Endodermal cell (in vitro differentiated cells): ENCODE measurements around the gene HPN. TPM values are rescaled to one million over a fixed set of nuclear protein-coding genes. Genes with fewer than 3 reads are reported as not detected.
"Not testable (repeated sequence)": the region's sequence is repeated elsewhere in the genome, so short reads cannot be mapped to it uniquely, and the experiment has no call there.

Experiments
- DNase-seq: peaks from one replicate; pipeline ENCODE4 v3.0.0-alpha.2; 2017
- H3K27ac ChIP-seq: 2 replicates; pipeline ENCODE4 v1.5.1; 2013; ENCODE audit warnings: mild to moderate bottlenecking, low read depth, low read length, moderate library complexity
- H3K27me3 ChIP-seq: 2 replicates; pipeline ENCODE4 v1.6.1; 2013; ENCODE audit warnings: mild to moderate bottlenecking, low read length, moderate library complexity; ENCODE audit not compliant: insufficient read depth, control insufficient read depth, poor library complexity, severe bottlenecking
- H3K36me3 ChIP-seq: 2 replicates; pipeline ENCODE4 v1.7.0; 2013; ENCODE audit warnings: mild to moderate bottlenecking, low read length, moderate library complexity; ENCODE audit not compliant: control insufficient read depth, insufficient read depth
- H3K4me1 ChIP-seq: one replicate; pipeline ENCODE4 v1.7.0; 2013; ENCODE audit warnings: low read length; ENCODE audit not compliant: control insufficient read depth, insufficient read depth
- H3K4me3 ChIP-seq: 2 replicates; pipeline ENCODE4 v1.5.1; 2013; ENCODE audit warnings: mild to moderate bottlenecking, low read length, moderate library complexity
- H3K9ac ChIP-seq: 2 replicates; pipeline ENCODE4 v1.6.1; 2013; ENCODE audit warnings: mild to moderate bottlenecking, low read length, moderate library complexity; ENCODE audit not compliant: poor library complexity, severe bottlenecking; ENCODE audit errors: extremely low read depth
- H3K9me3 ChIP-seq: 2 replicates; pipeline ENCODE4 v1.6.1; 2013; ENCODE audit warnings: mild to moderate bottlenecking, low read length, moderate library complexity; ENCODE audit not compliant: control insufficient read depth
- H3K27ac Mint-ChIP-seq: 2 replicates; pipeline ENCODE4 v1.8.0; 2020; ENCODE audit warnings: mixed read lengths
- H3K27me3 Mint-ChIP-seq: 2 replicates; pipeline ENCODE4 v1.8.0; 2021; ENCODE audit warnings: mild to moderate bottlenecking, mixed read lengths; ENCODE audit not compliant: insufficient read depth
- H3K36me3 Mint-ChIP-seq: 2 replicates; pipeline ENCODE4 v1.8.0; 2020; ENCODE audit warnings: low read depth, mixed read lengths
- H3K4me1 Mint-ChIP-seq: 2 replicates; pipeline ENCODE4 v1.8.0; 2020; ENCODE audit warnings: mixed read lengths
- H3K4me3 Mint-ChIP-seq: 2 replicates; pipeline ENCODE4 v1.8.0; 2020; ENCODE audit warnings: mild to moderate bottlenecking, moderate library complexity, mixed read lengths
- H3K9me3 Mint-ChIP-seq: 2 replicates; pipeline ENCODE4 v1.8.0; 2020; ENCODE audit warnings: mild to moderate bottlenecking, mixed read lengths
- WGBS, 2 experiments: methylation state at CpG; one replicate each; pipeline versions ENCODE4 v1.1.5 to v1.1.7; 2013; ENCODE audit warnings: missing lambda C conversion rate in 2 of 2, mixed read lengths in 1 of 2; ENCODE audit not compliant: insufficient coverage in 1 of 2, insufficient read length in 1 of 2; 5-methylcytosine and 5-hydroxymethylcytosine counted together
- total RNA-seq, 2 donors: library from RNA; stranded (reverse); fragmentation: NEBNext Ultra II Directional in 1 of 2; extraction: Animal tissue kit (Norgen Biotek cat#: 25700) in 1 of 2; gene quantifications; 2 replicates in 1 of 2; 3 replicates in 1 of 2; pipeline ENCODE4 v1.2.1, GENCODE V29; 2021
- TF ChIP-seq, protein P1 (sequence below): fragments of 200-600 bp; sonication (generic); conservative IDR thresholded peaks from 2 replicates; pipeline ENCODE4 v1.5.0; 2021; ENCODE audit warnings: antibody characterized with exemption, mild to moderate bottlenecking

Gene HPN
- total RNA-seq, 2 donors from 2014 or later: 29.0 to 49.6 TPM

DNA sequence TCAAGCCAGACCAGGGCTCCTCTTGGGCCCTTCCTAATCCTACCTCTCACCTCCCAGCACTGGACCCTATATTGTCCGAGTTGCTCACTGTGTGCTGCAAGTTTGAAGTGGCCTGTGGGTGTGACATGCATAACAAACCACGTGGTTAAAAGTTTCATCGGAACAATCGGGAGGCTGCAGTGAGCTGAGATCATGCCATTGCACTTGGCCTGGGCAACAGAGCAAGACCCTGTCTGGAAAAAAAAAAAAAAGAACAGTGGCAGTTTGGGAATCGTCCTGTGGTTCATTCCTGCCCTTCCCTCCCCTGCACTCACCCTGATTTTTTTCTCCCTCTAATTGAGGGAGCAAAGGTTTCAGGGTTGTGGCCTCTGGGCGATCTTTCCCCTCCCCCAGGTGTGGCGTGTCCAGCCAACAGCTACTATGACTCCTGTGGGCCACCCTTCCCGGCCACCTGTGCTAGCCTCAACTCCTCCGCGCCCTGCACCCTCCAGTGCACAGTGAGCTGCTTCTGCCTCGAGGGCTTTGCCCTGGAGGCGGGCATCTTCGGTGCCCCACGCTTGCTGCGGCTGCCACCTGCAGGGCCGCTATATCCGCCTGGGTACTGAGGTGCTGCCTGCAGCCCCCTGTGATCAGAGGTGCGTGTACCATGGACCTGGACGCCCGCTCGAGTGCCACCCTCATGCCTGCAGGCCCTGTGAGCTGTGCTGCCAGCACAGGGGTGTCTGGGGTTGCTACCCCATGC is 57.8 kb downstream of the HPN start:
- no peak overlapping the region for H3K27ac ChIP-seq
- H3K4me3 ChIP-seq: no peak overlapping the region
- H3K27me3 ChIP-seq: no peaks in the 10 kb centered on the region
- no peaks in the 10 kb centered on the region for H3K36me3 ChIP-seq
- 89 to 91% methylated on average over 6 to 21 of the region's 21 CpGs for WGBS, 2 experiments
- H3K9me3 ChIP-seq: no peaks in the 10 kb centered on the region
- H3K36me3 Mint-ChIP-seq: no peaks in the 10 kb centered on the region
- H3K4me3 Mint-ChIP-seq: no peak overlapping the region
- no peaks in the 10 kb centered on the region for H3K4me1 Mint-ChIP-seq
- H3K27me3 Mint-ChIP-seq: no peaks in the 10 kb centered on the region
- H3K4me1 ChIP-seq: no peaks in the 10 kb centered on the region
- H3K9me3 Mint-ChIP-seq: no peaks in the 10 kb centered on the region
- TF ChIP-seq, protein P1, sequence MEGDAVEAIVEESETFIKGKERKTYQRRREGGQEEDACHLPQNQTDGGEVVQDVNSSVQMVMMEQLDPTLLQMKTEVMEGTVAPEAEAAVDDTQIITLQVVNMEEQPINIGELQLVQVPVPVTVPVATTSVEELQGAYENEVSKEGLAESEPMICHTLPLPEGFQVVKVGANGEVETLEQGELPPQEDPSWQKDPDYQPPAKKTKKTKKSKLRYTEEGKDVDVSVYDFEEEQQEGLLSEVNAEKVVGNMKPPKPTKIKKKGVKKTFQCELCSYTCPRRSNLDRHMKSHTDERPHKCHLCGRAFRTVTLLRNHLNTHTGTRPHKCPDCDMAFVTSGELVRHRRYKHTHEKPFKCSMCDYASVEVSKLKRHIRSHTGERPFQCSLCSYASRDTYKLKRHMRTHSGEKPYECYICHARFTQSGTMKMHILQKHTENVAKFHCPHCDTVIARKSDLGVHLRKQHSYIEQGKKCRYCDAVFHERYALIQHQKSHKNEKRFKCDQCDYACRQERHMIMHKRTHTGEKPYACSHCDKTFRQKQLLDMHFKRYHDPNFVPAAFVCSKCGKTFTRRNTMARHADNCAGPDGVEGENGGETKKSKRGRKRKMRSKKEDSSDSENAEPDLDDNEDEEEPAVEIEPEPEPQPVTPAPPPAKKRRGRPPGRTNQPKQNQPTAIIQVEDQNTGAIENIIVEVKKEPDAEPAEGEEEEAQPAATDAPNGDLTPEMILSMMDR: no peak
- no peak overlapping the region for H3K9ac ChIP-seq
- H3K27ac Mint-ChIP-seq: no peak overlapping the region
- DNase-seq: no peak

DNA sequence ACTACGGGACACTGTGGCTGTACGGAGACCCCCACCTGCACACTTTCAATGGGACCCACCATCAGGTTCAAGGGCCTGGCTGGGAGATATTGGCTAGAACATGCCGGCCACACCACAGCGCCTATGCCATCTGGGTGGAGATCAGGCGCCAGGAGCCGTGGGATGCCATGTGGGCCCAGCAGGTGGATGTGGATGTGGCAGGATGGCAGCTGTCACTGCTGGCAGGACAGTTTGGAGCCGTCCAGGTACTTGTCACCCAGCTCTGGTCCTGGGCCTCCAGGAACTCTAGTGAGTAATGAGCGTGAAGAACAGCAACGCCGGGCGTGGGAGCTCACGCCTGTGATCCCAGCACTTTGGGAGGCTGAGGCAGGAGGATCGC is 58.4 kb downstream of the HPN start:
- H3K36me3 ChIP-seq: no peaks in the 10 kb centered on the region
- TF ChIP-seq, protein P1: no peak
- 93 to 95% methylated on average over 11 to 13 of the region's 13 CpGs for WGBS, 2 experiments

DNA sequence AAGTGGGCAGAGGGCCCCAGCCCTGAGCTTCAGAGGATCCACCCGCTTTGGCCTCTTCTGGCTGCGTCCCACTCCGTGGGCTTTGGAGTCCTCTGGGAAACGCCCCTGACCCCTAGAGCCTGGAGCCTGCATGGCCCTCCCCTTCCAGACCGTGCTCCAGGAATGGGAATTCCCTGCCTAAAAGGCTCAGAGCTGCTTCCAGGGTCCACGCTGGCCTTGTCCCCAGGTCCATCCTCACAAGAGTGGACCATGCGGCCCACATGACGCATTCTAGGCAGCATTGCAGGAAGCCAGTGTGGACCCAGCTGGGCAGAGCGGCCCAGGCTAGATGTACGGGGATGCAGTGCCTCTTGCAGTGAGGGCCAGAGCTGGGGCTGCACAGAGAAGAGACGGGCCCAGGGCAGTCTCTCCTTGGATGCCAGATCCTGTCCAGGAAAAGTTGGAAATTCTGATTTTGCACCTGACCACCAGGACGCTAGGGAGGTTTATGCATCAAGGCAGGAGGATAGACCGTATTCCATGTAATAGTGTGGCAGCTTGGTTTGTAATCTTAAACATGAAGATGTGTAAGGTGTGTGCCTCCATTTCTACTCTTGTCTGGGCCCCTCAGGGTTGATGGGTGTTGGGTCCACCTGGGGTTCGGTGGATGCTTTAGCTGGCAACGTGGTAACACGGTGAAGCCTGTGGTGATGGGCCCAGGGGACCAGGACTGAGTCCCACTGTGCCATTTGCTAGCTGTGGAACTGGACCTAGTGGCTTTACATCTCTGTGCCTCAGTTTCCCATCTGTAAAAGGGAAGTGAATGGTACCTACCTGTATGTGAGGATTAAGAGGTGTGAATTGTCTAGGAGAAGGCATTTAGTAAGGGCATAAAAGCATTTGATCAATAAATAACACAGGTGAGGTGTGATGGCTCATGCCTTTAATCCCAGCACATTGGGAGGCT is 59.3 kb downstream of the HPN start:
- DNase-seq: no peak
- no peaks in the 10 kb centered on the region for H3K27me3 Mint-ChIP-seq
- Histone ChIP-seq H3K9ac (no peak overlapping the region), H3K4me1 (no peaks in the 10 kb centered on the region), H3K4me3 (no peak overlapping the region), H3K27ac (no peak overlapping the region), H3K27me3 (no peaks in the 10 kb centered on the region), H3K9me3 (no peaks in the 10 kb centered on the region), H3K36me3 (no peaks in the 10 kb centered on the region)
- no peaks in the 10 kb centered on the region for H3K4me1 Mint-ChIP-seq
- WGBS, 2 experiments: 85 to 86% methylated on average over 14 to 16 of the region's 16 CpGs
- no peak overlapping the region for H3K27ac Mint-ChIP-seq
- H3K4me3 Mint-ChIP-seq: no peak overlapping the region
- H3K9me3 Mint-ChIP-seq: no peaks in the 10 kb centered on the region
- no peaks in the 10 kb centered on the region for H3K36me3 Mint-ChIP-seq
- TF ChIP-seq, protein P1: peak; percentile 16

More for the DNA sequence above, 58.4 kb downstream of the HPN start:
- no peak overlapping the region for H3K27ac Mint-ChIP-seq
- H3K9me3 Mint-ChIP-seq: no peaks in the 10 kb centered on the region
- Histone ChIP-seq H3K4me1 (no peaks in the 10 kb centered on the region), H3K4me3 (no peak overlapping the region), H3K9ac (no peak overlapping the region), H3K9me3 (no peaks in the 10 kb centered on the region), H3K27me3 (no peaks in the 10 kb centered on the region), H3K27ac (no peak overlapping the region)
- DNase-seq: no peak
- no peaks in the 10 kb centered on the region for H3K27me3 Mint-ChIP-seq
- no peaks in the 10 kb centered on the region for H3K36me3 Mint-ChIP-seq
- H3K4me3 Mint-ChIP-seq: no peak overlapping the region
- no peaks in the 10 kb centered on the region for H3K4me1 Mint-ChIP-seq

DNA sequence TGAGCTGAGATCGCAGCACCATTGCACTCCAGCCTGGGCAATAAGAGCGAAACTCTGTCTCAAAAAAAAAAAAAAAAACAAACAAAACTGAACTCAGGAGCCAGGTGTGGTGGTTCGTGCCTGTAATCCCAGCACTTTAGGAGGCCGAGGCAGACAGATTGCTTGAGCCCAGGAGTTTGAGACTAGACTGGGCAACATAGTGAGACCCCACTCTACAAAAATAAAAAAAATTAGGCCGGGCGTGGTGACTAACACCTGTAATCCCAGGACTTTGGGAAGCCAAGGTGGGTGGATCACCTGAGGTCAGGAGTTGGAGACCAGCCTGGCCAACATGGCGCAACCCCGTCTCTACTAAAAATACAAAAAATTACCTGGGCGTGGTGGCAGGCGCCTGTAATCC is 60.4 kb downstream of the HPN start:
- H3K27me3 Mint-ChIP-seq, H3K36me3 ChIP-seq, H3K9me3 Mint-ChIP-seq, H3K9ac ChIP-seq, H3K4me1 Mint-ChIP-seq, H3K27me3 ChIP-seq, H3K27ac ChIP-seq, H3K36me3 Mint-ChIP-seq, H3K4me3 ChIP-seq, H3K27ac Mint-ChIP-seq, H3K9me3 ChIP-seq, DNase-seq, H3K4me1 ChIP-seq, H3K4me3 Mint-ChIP-seq: not testable (repeated sequence)
- WGBS, 2 experiments: 91 to 92% methylated on average over 5 to 8 of the region's 10 CpGs

DNA sequence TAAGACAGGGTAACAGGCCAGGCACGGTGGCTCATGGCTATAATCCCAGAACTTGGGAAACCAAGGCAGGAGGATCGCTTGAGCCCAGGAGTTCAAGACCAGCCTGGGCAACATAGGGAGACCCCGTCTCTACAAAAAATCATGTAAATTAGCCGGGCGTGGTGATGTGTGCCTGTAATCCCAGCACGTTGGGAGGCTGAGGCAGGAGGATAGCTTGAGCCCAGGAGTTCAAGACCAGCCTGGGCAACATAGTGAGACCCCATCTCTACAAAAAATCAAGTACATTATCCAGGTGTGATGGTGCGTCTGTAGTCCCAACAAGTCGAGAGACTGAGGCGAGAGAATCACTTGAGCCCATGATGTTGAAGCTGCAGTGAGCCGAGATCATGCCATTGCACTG is 62.1 kb downstream of the HPN start:
- not testable (repeated sequence) for H3K27me3 Mint-ChIP-seq, H3K36me3 ChIP-seq, H3K4me1 Mint-ChIP-seq

More for the DNA sequence above, 62.1 kb downstream of the HPN start:
- not testable (repeated sequence) for H3K9me3 Mint-ChIP-seq, H3K27ac Mint-ChIP-seq, H3K27ac ChIP-seq, H3K9me3 ChIP-seq, H3K4me1 ChIP-seq, H3K36me3 Mint-ChIP-seq, H3K4me3 ChIP-seq, H3K9ac ChIP-seq, H3K4me3 Mint-ChIP-seq, DNase-seq, H3K27me3 ChIP-seq
- 87 to 89% methylated on average over 9 to 10 of the region's 10 CpGs for WGBS, 2 experiments
